H1 (cell line): ENCODE measurements around the gene FSTL4. TPM values are rescaled to one million over a fixed set of nuclear protein-coding genes. Genes with fewer than 3 reads are reported as not detected.

ENCODE experiments used
- CTCF ChIA-PET: fragments of 300-600 bp; sonication (Branson Sonifier 250); formaldehyde crosslinking; loops from one replicate; lab custom pipeline; 2021; ENCODE audit not compliant: partially characterized antibody; lab: Charles Lee
- POLR2A ChIA-PET: fragments of 300-600 bp; sonication (Branson Sonifier 250); formaldehyde crosslinking; loops from one replicate; lab custom pipeline; 2021; ENCODE audit warnings: inconsistent platforms; ENCODE audit not compliant: partially characterized antibody; lab: Charles Lee
- DNase-seq, 2 experiments: peaks; one replicate each; pipeline versions ENCODE4 v3.0.0 to v3.0.0-alpha.2; 2010 to 2022; ENCODE audit warnings: low spot score in 2 of 2, low read depth in 1 of 2, mixed read lengths in 1 of 2
- FAIRE-seq: peaks from 2 replicates; lab custom pipeline; 2011; peaks lifted over from hg19 to GRCh38; lab: Jason Lieb, UNC
- H2AFZ ChIP-seq: 2 replicates; pipeline ENCODE4 v1.8.1; 2012; ENCODE audit warnings: low read length, inconsistent platforms
- H2AK5ac ChIP-seq: 2 replicates; pipeline ENCODE4 v1.6.1; 2013; ENCODE audit warnings: low read depth, low read length
- H2BK120ac ChIP-seq: replicated peaks from 2 replicates; pipeline ENCODE3; 2013; ENCODE audit warnings: low read depth, low read length, inconsistent platforms
- H2BK12ac ChIP-seq: 2 replicates; pipeline ENCODE4 v1.6.1; 2013; ENCODE audit warnings: low read depth, low read length
- H2BK15ac ChIP-seq: 2 replicates; pipeline ENCODE4 v1.6.1; 2013; ENCODE audit warnings: low read length
- H2BK20ac ChIP-seq: 2 replicates; pipeline ENCODE4 v1.6.1; 2013; ENCODE audit warnings: low read length
- H2BK5ac ChIP-seq: 2 replicates; pipeline ENCODE4 v1.6.1; 2013; ENCODE audit warnings: low read depth, low read length
- H3K14ac ChIP-seq: 2 replicates; pipeline ENCODE4 v1.6.1; 2013; ENCODE audit warnings: inconsistent platforms; ENCODE audit not compliant: insufficient read length
- H3K18ac ChIP-seq: 2 replicates; pipeline ENCODE4 v1.6.1; 2013; ENCODE audit warnings: low read length; ENCODE audit errors: extremely low read depth
- H3K23ac ChIP-seq: 2 replicates; pipeline ENCODE4 v1.6.1; 2013; ENCODE audit warnings: inconsistent platforms; ENCODE audit not compliant: insufficient read length
- H3K23me2 ChIP-seq: 2 replicates; pipeline ENCODE4 v1.6.1; 2013; ENCODE audit warnings: low read depth, low read length
- H3K27ac ChIP-seq: 2 replicates; pipeline ENCODE4 v1.6.1; 2011; ENCODE audit warnings: low read depth, low read length, inconsistent platforms
- H3K27me3 ChIP-seq, 4 experiments: replicated peaks in 1 of 4; 1 replicate in 1 of 4; 2 replicates in 3 of 4; pipeline versions ENCODE4 v1.6.1 to v1.8.1; 2011 to 2013; ENCODE audit warnings: low read length in 3 of 4, mild to moderate bottlenecking in 3 of 4, inconsistent platforms in 2 of 4, mixed read lengths in 2 of 4, moderate library complexity in 1 of 4; ENCODE audit not compliant: control insufficient read depth in 3 of 4, insufficient read depth in 3 of 4; ENCODE audit errors: extremely low read depth in 1 of 4
- H3K36me3 ChIP-seq, 4 experiments: 2 replicates each; pipeline versions ENCODE4 v1.6.1 to v1.8.1; 2011 to 2013; ENCODE audit warnings: mild to moderate bottlenecking in 4 of 4, low read length in 3 of 4, moderate library complexity in 2 of 4, control low read depth in 1 of 4, inconsistent platforms in 1 of 4; ENCODE audit not compliant: insufficient read depth in 4 of 4, control insufficient read depth in 2 of 4
- H3K4ac ChIP-seq: replicated peaks from 2 replicates; pipeline ENCODE3; 2013; ENCODE audit warnings: low read length, low read depth, mixed read lengths, inconsistent platforms; ENCODE audit not compliant: insufficient read length
- H3K4me1 ChIP-seq, 4 experiments: replicated peaks in 1 of 4; 1 replicate in 1 of 4; 2 replicates in 3 of 4; pipeline versions ENCODE4 v1.6.1 to v1.8.1; 2011 to 2013; ENCODE audit warnings: low read length in 3 of 4, inconsistent platforms in 2 of 4, mixed read lengths in 1 of 4; ENCODE audit not compliant: insufficient read depth in 4 of 4, control insufficient read depth in 3 of 4
- H3K4me2 ChIP-seq, 2 experiments: 2 replicates each; pipeline versions ENCODE4 v1.6.1 to v1.8.1; 2011 to 2013; ENCODE audit warnings: low read depth in 2 of 2, low read length in 2 of 2, control low read depth in 1 of 2, inconsistent platforms in 1 of 2, mild to moderate bottlenecking in 1 of 2; ENCODE audit not compliant: insufficient read depth in 1 of 2
- H3K4me3 ChIP-seq, 4 experiments: fragments of 200-600, 300-600 bp in 1 of 4; sonication (generic), shearing (Covaris generic), sonication (Bioruptor Twin) in 1 of 4; 2 replicates each; pipeline versions ENCODE4 v1.5.1 to v1.8.1; 2011 to 2016; ENCODE audit warnings: low read length in 4 of 4, low read depth in 3 of 4, control low read depth in 2 of 4, inconsistent platforms in 2 of 4, mild to moderate bottlenecking in 2 of 4, mixed read lengths in 1 of 4, moderate library complexity in 1 of 4; ENCODE audit not compliant: insufficient read depth in 2 of 4; ENCODE audit errors: extremely low read depth in 1 of 4
- H3K56ac ChIP-seq: replicated peaks from 2 replicates; pipeline ENCODE3; 2013; ENCODE audit warnings: low read depth, mild to moderate bottlenecking, mixed read lengths, low read length, inconsistent platforms; ENCODE audit not compliant: insufficient read length
- H3K79me1 ChIP-seq: 2 replicates; pipeline ENCODE4 v1.6.1; 2013; ENCODE audit warnings: low read depth, low read length, control low read depth
- H3K79me2 ChIP-seq, 2 experiments: 2 replicates each; pipeline versions ENCODE4 v1.6.1 to v1.8.1; 2012 to 2013; ENCODE audit warnings: low read length in 2 of 2, mild to moderate bottlenecking in 2 of 2, inconsistent platforms in 1 of 2; ENCODE audit not compliant: insufficient read depth in 2 of 2, control insufficient read depth in 1 of 2
- H3K9ac ChIP-seq, 4 experiments: replicated peaks in 1 of 4; 1 replicate in 1 of 4; 2 replicates in 3 of 4; pipeline versions ENCODE4 v1.6.1 to v1.8.1; 2011 to 2013; ENCODE audit warnings: low read depth in 3 of 4, low read length in 3 of 4, control low read depth in 2 of 4, mild to moderate bottlenecking in 2 of 4, moderate library complexity in 2 of 4, inconsistent platforms in 1 of 4; ENCODE audit errors: extremely low read depth in 1 of 4
- H3K9me3 ChIP-seq, 2 experiments: 2 replicates each; pipeline versions ENCODE4 v1.6.1 to v1.8.1; 2012 to 2013; ENCODE audit warnings: mild to moderate bottlenecking in 2 of 2, moderate library complexity in 2 of 2, control low read depth in 1 of 2, inconsistent platforms in 1 of 2, low read depth in 1 of 2, low read length in 1 of 2, mixed read lengths in 1 of 2; ENCODE audit not compliant: insufficient read depth in 2 of 2
- H4K20me1 ChIP-seq, 2 experiments: replicated peaks in 1 of 2; 2 replicates each; pipeline versions ENCODE3 to v1.8.1; 2011 to 2013; ENCODE audit warnings: inconsistent platforms in 2 of 2, low read length in 2 of 2, mild to moderate bottlenecking in 1 of 2; ENCODE audit not compliant: insufficient read depth in 2 of 2, control insufficient read depth in 1 of 2
- H4K5ac ChIP-seq: 2 replicates; pipeline ENCODE4 v1.6.1; 2013; ENCODE audit warnings: low read length, low read depth, mixed read lengths, inconsistent platforms; ENCODE audit not compliant: insufficient read length
- H4K8ac ChIP-seq: 2 replicates; pipeline ENCODE4 v1.8.0; 2013; ENCODE audit warnings: mild to moderate bottlenecking, moderate library complexity, low read length, inconsistent platforms; ENCODE audit not compliant: insufficient read depth; ENCODE audit errors: extremely low read depth
- H4K91ac ChIP-seq: replicated peaks from 2 replicates; pipeline ENCODE3; 2013; ENCODE audit warnings: low read length, mixed read lengths, inconsistent platforms; ENCODE audit not compliant: insufficient read length
- CBX8 ChIP-seq: fragments of 300-800, 300-1000 bp; sonication (generic); IDR thresholded peaks from 2 replicates; pipeline ENCODE4 v1.7.1; 2016; ENCODE audit warnings: low read depth, low read length, borderline replicate concordance
- EP300 ChIP-seq, 2 experiments: IDR thresholded peaks; 1 replicate in 1 of 2; 2 replicates in 1 of 2; pipeline ENCODE4 v1.6.1; 2011 to 2012; ENCODE audit warnings: low read depth in 2 of 2, low read length in 2 of 2, mild to moderate bottlenecking in 2 of 2, borderline replicate concordance in 1 of 2, inconsistent platforms in 1 of 2, moderate library complexity in 1 of 2
- GABPA ChIP-seq: IDR thresholded peaks from 2 replicates; pipeline ENCODE4 v1.6.1; 2011; ENCODE audit warnings: mild to moderate bottlenecking, low read length, moderate library complexity, borderline replicate concordance; ENCODE audit not compliant: insufficient read depth
- KDM5A ChIP-seq: fragments of 200-600 bp; IDR thresholded peaks from 2 replicates; pipeline ENCODE4 v1.7.1; 2012; ENCODE audit warnings: mild to moderate bottlenecking, low read length, inconsistent platforms, mixed read lengths
- MAFK ChIP-seq: IDR thresholded peaks from 2 replicates; pipeline ENCODE4 v1.6.1; 2012; ENCODE audit warnings: low read depth, mild to moderate bottlenecking, improper control_type of control experiment, low read length
- PHF8 ChIP-seq: fragments of 200-600 bp; sonication (generic); conservative IDR thresholded peaks from 2 replicates; pipeline ENCODE4 v1.7.1; 2012; ENCODE audit warnings: low read depth, mild to moderate bottlenecking, inconsistent platforms, low read length, moderate library complexity
- polyA plus RNA-seq, 7 experiments: library from polyadenylated mRNA; depleted of rRNA in 3 of 7; stranded (reverse) in 5 of 7; unstranded in 2 of 7; fragments of >200 nt in 5 of 7; fragments of 200-250 nt in 2 of 7; gene quantifications; 1 replicate in 5 of 7; 2 replicates in 1 of 7; 4 replicates in 1 of 7; pipeline versions ENCODE4 v1.2.1 to v1.2.3, GENCODE V29; 2011 to 2013; ENCODE audit warnings: missing spikeins in 2 of 7, mixed read lengths in 2 of 7
- total RNA-seq: library from RNA; stranded (reverse); fragmentation: NEBNext Ultra II Directional; extraction: Animal tissue kit (Norgen Biotek cat#: 25700); gene quantifications from 2 replicates; pipeline ENCODE4 v1.2.1, GENCODE V29; 2021

FSTL4 gene
- total and polyA plus RNA-seq, 2 of the 8 experiments (the other 6 are each of a cell fraction or from before 2014, with no cell fraction given): 3.1 to 4.1 TPM

DNA sequence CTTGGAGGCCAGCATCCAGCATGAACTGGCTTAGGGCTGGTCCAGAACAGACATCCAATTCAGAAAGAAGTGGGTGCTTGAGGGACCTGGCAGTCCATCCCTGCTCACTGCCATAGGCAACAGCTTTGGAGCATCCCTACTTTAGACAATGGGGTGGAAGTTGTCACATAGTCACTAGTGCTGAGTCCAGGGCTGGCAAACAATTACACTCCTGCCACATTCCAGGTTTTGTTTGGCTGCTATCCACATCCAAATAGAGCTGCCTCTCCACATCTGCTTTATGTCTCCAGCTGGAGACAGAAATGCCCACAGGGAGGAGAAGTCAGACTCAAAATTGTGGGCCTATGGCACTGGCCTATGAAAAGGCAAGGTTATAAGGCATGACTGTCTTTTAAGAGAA, 7.0 kb downstream of the FSTL4 start:
- H3K36me3 ChIP-seq: no peaks in the 10 kb centered on the region
- no peak overlapping the region for H3K23ac ChIP-seq
- H3K23me2 ChIP-seq: no peaks in the 10 kb centered on the region
- no peak overlapping the region for H4K5ac ChIP-seq
- H4K8ac ChIP-seq: no peak overlapping the region
- peaks cover 0 to 14% (median 8%) of the 10 kb centered on the region in 4 experiments; a peak in 5 of 7 replicates for H3K4me1 ChIP-seq
- peaks cover under 1 to 18% (median 9%) of the 10 kb centered on the region in 4 experiments for H3K27me3 ChIP-seq
- no peak overlapping the region for H3K18ac ChIP-seq
- TF ChIP-seq KDM5A: no peak
- TF ChIP-seq PHF8: no peak
- no peak for TF ChIP-seq CBX8
- no peak for TF ChIP-seq GABPA
- no peak for TF ChIP-seq EP300 (IDR thresholded peaks at IDR 0.05; ENCODE audit: borderline replicate concordance in 1 of 2, low read depth in 2 of 2, low read length in 2 of 2)
- TF ChIP-seq MAFK: no peak
- no peak overlapping the region for H4K91ac ChIP-seq
- H3K79me1 ChIP-seq: no peaks in the 10 kb centered on the region
- H3K14ac ChIP-seq: no peak overlapping the region
- no peak overlapping the region for H2BK15ac ChIP-seq
- no peak overlapping the region for H2AFZ ChIP-seq
- FAIRE-seq (no peak), DNase-seq (no peak)
- H3K9me3 ChIP-seq: no peaks in the 10 kb centered on the region
- H2BK12ac ChIP-seq: no peak overlapping the region
- H2BK5ac ChIP-seq: no peak overlapping the region
- no peak overlapping the region for H2BK120ac ChIP-seq
- no peak overlapping the region for H3K4me2 ChIP-seq
- ChIA-PET CTCF (interaction anchor here (0.6 to 1.3 kb wide), 3 partner anchors 28 to 1290 kb away, joined by 3 to 4 read pairs (median 3); no protein-coding TSS in a partner anchor), POLR2A (no interaction called here)
- H3K56ac ChIP-seq: no peak overlapping the region
- no peak overlapping the region for H3K9ac ChIP-seq
- H3K4ac ChIP-seq: no peak overlapping the region
- no peak overlapping the region for H2BK20ac ChIP-seq
- no peak overlapping the region for H3K4me3 ChIP-seq
- peaks cover 0 to 1% of the 10 kb centered on the region in 2 experiments for H4K20me1 ChIP-seq
- no peaks in the 10 kb centered on the region for H3K79me2 ChIP-seq
- H2AK5ac ChIP-seq: no peak overlapping the region
- no peak overlapping the region for H3K27ac ChIP-seq
